GM23338 (cell line): ENCODE results near the gene CRTC1.

Experiments used
- EZH2 ChIP-seq: fragments of 200-600 bp; sonication (generic); IDR thresholded peaks from one replicate; pipeline ENCODE4 v1.8.0; 2017; ENCODE audit warnings: antibody characterized with exemption, mild to moderate bottlenecking, low read depth; ENCODE audit not compliant: unreplicated experiment
- POLR2AphosphoS5 ChIP-seq: IDR thresholded peaks from 2 replicates; pipeline ENCODE4 v1.6.1; 2016; ENCODE audit warnings: antibody characterized with exemption, low read depth
- STAT1 ChIP-seq: IDR thresholded peaks from one replicate; pipeline ENCODE4 v1.6.1; 2016; ENCODE audit warnings: antibody characterized with exemption; ENCODE audit not compliant: unreplicated experiment
- ZNF331 ChIP-seq: fragments of 250-450 bp; sonication (Bioruptor Pico); IDR thresholded peaks from 2 replicates; pipeline ENCODE4 v1.5.0; 2020; ENCODE audit warnings: low read depth, mild to moderate bottlenecking, moderate library complexity
- TF ChIP-seq, protein P1 (sequence below), 2 experiments: fragments of 200-600 bp in 1 of 2; sonication (generic) in 1 of 2; conservative IDR thresholded peaks; 2 replicates each; pipeline versions ENCODE4 v1.5.1 to v1.6.1; 2016 to 2017; ENCODE audit warnings: antibody characterized with exemption in 2 of 2, low read depth in 2 of 2, mild to moderate bottlenecking in 2 of 2, moderate library complexity in 1 of 2
- TF ChIP-seq, protein P2 (sequence below): IDR thresholded peaks from one replicate; pipeline ENCODE4 v1.6.1; 2018; ENCODE audit warnings: antibody characterized with exemption; ENCODE audit not compliant: unreplicated experiment

DNA sequence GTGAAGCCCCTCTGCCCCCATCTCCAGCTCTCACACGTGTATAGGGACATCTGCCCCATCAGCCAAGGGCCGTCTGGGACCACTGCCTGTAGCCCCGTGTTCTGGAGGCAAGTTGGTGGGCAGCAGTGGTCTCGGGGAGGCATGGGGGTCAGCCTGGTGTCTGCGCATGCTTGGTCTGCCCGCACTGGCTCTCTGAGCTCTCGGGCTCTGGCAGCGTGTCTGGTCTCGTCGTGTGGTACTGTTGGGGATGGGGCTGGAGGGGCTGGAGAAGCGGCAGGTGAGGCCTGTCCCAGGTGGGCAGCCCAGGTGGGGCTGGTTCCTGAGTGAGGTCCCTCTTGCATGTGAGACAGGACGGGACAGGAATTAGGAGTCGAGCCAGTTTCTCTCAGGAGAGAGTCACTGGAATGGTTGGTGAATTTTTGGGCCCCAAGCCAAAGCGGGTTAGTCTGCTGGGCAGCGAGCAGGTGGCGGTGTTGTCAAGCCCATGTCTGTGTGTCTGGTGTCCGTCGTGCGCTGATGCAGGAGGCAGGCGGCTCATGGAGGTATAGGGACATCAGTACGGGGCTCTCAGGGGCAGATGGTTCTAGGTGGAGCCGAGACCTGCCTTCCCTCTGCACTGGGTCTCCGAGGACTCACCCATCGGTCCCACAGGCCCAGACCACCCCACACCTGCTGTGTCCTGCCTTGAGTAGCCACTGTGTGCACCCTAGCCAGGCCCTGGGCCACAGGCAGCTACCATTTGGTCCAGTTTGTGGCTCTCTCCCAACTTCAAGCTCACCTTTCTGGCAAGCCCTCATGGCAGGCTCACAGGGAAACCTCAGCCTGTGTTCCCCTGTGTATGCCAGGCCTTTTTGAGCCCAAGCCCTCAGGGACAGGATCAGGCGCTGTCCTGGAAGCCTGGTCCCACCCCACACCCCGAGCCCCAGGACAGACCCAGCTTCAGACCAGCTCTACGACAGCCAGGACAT lies 89.4 kb downstream of the CRTC1 start:
- TF ChIP-seq EZH2 (no peak), POLR2AphosphoS5 (0 out of 2 replicates have a peak, but pooled peaks have one; percentile 23), STAT1 (no peak), ZNF331 (CRISPR knock-in tag) (no peak)
- TF ChIP-seq, protein P1, sequence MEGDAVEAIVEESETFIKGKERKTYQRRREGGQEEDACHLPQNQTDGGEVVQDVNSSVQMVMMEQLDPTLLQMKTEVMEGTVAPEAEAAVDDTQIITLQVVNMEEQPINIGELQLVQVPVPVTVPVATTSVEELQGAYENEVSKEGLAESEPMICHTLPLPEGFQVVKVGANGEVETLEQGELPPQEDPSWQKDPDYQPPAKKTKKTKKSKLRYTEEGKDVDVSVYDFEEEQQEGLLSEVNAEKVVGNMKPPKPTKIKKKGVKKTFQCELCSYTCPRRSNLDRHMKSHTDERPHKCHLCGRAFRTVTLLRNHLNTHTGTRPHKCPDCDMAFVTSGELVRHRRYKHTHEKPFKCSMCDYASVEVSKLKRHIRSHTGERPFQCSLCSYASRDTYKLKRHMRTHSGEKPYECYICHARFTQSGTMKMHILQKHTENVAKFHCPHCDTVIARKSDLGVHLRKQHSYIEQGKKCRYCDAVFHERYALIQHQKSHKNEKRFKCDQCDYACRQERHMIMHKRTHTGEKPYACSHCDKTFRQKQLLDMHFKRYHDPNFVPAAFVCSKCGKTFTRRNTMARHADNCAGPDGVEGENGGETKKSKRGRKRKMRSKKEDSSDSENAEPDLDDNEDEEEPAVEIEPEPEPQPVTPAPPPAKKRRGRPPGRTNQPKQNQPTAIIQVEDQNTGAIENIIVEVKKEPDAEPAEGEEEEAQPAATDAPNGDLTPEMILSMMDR (conservative IDR thresholded peaks at IDR 0.05; ENCODE audit: low read depth in 2 of 2), result peak in 1 of 2 experiments; percentile 31; a peak in 1 of 4 replicates
- TF ChIP-seq, protein P2, sequence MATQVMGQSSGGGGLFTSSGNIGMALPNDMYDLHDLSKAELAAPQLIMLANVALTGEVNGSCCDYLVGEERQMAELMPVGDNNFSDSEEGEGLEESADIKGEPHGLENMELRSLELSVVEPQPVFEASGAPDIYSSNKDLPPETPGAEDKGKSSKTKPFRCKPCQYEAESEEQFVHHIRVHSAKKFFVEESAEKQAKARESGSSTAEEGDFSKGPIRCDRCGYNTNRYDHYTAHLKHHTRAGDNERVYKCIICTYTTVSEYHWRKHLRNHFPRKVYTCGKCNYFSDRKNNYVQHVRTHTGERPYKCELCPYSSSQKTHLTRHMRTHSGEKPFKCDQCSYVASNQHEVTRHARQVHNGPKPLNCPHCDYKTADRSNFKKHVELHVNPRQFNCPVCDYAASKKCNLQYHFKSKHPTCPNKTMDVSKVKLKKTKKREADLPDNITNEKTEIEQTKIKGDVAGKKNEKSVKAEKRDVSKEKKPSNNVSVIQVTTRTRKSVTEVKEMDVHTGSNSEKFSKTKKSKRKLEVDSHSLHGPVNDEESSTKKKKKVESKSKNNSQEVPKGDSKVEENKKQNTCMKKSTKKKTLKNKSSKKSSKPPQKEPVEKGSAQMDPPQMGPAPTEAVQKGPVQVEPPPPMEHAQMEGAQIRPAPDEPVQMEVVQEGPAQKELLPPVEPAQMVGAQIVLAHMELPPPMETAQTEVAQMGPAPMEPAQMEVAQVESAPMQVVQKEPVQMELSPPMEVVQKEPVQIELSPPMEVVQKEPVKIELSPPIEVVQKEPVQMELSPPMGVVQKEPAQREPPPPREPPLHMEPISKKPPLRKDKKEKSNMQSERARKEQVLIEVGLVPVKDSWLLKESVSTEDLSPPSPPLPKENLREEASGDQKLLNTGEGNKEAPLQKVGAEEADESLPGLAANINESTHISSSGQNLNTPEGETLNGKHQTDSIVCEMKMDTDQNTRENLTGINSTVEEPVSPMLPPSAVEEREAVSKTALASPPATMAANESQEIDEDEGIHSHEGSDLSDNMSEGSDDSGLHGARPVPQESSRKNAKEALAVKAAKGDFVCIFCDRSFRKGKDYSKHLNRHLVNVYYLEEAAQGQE, result no peak
